BJ (cell line): Measurements from ENCODE around the gene ATXN1. TPM values are rescaled to one million over a fixed set of nuclear protein-coding genes. Genes with fewer than 3 reads are reported as not detected.

ENCODE experiments used
- CTCF ChIA-PET: fragments of 350-600 bp; formaldehyde crosslinking; extraction: SDS; loops from one replicate; lab custom pipeline; 2021; ENCODE audit warnings: antibody characterized with exemption, inconsistent platforms; lab: Yijun Ruan, JAX
- POLR2A ChIA-PET: fragments of 300-600 bp; sonication (Branson Sonifier 250); formaldehyde crosslinking; extraction: SDS; loops from one replicate; lab custom pipeline; 2021; ENCODE audit warnings: antibody characterized with exemption; lab: Charles Lee
- DNase-seq: peaks from one replicate; pipeline ENCODE4 v3.0.0-alpha.2; 2011; ENCODE audit warnings: low read depth
- H3K27me3 ChIP-seq: 2 replicates; pipeline ENCODE4 v1.6.0; 2011; ENCODE audit warnings: low read length; ENCODE audit not compliant: control insufficient read depth, insufficient read depth
- H3K36me3 ChIP-seq: 2 replicates; pipeline ENCODE4 v1.5.1; 2011; ENCODE audit warnings: low read length; ENCODE audit not compliant: control insufficient read depth, insufficient read depth
- H3K4me3 ChIP-seq: 2 replicates; pipeline ENCODE4 v1.5.1; 2011; ENCODE audit warnings: low read depth, mild to moderate bottlenecking, control low read depth, low read length
- polyA plus RNA-seq: library from polyadenylated mRNA; depleted of rRNA; stranded (reverse); fragments of >200 nt; gene quantifications from 2 replicates; pipeline ENCODE4 v1.2.3, GENCODE V29; 2011
- TF ChIP-seq, protein P1 (sequence below): IDR thresholded peaks from 2 replicates; pipeline ENCODE4 v1.5.1; 2011; ENCODE audit warnings: low read depth, mild to moderate bottlenecking, control low read depth, inconsistent platforms, low read length, moderate library complexity; ENCODE audit not compliant: insufficient read depth

ATXN1 gene
- polyA plus RNA-seq, 1 experiment = 60.2 TPM

DNA sequence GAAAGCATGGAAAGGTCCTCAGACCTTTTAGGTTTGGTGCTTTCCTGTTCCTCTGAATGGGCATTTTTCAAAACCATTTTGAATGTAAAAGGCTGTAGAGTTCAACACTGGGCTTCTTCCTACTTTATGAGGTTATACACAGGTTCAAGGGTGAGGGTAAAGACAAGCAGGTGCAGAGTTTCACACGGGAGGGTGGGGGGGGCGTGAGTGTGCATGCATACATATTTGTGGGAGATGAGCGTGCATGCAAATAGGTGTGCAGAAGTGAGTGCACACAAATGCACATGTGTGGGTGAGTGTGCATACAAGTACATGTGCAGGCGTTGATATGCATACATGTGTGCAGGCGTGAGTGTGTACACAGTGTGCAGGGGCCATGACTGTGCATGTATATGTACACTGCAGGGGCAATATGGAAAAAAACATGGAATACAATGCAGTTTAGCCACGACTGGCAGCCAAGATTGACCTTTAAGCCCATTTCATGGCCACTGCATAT, 339.7 kb downstream of the ATXN1 start:
- Histone ChIP-seq H3K27me3 (no peaks in the 10 kb centered on the region), H3K36me3 (no peaks in the 10 kb centered on the region), H3K4me3 (no peak overlapping the region)
- TF ChIP-seq, protein P1, sequence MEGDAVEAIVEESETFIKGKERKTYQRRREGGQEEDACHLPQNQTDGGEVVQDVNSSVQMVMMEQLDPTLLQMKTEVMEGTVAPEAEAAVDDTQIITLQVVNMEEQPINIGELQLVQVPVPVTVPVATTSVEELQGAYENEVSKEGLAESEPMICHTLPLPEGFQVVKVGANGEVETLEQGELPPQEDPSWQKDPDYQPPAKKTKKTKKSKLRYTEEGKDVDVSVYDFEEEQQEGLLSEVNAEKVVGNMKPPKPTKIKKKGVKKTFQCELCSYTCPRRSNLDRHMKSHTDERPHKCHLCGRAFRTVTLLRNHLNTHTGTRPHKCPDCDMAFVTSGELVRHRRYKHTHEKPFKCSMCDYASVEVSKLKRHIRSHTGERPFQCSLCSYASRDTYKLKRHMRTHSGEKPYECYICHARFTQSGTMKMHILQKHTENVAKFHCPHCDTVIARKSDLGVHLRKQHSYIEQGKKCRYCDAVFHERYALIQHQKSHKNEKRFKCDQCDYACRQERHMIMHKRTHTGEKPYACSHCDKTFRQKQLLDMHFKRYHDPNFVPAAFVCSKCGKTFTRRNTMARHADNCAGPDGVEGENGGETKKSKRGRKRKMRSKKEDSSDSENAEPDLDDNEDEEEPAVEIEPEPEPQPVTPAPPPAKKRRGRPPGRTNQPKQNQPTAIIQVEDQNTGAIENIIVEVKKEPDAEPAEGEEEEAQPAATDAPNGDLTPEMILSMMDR = no peak
- ChIA-PET CTCF (interaction anchor here (0.7 to 4.0 kb wide), 7 partner anchors 11 to 350 kb away, joined by 3 to 19 read pairs (median 4); no protein-coding TSS in a partner anchor), POLR2A (no interaction called here)
- DNase-seq = no peak

DNA sequence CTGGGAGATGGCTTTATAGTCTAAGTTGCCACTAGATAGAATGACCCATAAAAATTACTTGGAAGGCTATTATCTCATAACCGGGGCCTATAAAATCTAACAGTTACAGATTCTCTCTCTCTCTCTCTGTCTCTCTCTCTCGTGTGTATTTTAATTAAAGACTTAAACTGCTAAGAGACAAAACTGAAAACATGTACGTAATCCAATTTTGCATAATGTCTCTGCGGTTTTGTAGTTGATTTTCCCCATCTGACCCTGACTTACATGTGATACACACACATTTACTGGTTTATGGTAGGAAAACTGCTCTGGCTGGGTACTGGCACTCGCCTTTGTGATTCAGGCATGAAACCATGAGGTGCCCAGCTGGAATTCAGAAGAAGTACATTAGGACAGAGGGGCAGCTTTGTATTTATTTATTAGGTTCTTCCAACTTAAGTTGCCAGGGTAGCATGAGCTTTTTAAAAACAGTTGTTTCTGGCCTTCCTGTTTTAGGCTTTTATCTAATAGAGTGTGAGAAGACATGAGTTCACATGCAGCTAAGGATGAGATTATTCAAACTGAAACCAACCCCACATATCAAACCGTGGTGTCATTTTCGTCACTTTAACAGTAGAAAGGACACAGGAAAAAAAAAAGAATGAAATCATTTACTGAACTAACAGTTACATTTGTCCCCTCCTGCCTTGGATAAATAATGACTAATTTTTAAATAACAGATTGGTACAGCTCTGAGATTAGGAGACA, 340.4 kb downstream of the ATXN1 start:
- CTCF ChIA-PET = interaction anchor here (0.7 to 4.0 kb wide), 8 partner anchors 11 to 350 kb away, joined by 3 to 19 read pairs (median 4); no protein-coding TSS in a partner anchor
- no peak overlapping the region for H3K4me3 ChIP-seq
- POLR2A ChIA-PET = interaction anchor here (0.6 kb wide), 1 partner anchor 345 kb away, joined by 4 read pairs; no protein-coding TSS in a partner anchor

DNA sequence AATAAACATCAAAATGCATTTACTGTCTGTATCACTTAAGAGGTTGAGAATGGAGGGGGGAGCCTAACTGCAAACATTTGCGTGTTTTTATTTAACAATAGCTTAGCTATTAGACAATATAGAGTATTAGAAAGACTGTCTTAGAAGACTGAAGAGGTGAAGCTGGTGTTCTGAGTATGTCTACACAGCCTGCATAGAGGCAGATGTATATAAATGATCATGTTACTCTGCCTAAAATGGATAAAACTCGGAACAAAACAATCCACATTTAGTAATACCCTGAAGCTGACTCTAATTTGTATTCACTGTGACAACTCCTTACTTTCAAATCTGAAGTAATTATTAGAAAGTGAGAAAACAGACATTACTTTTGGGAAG, 340.9 kb downstream of the ATXN1 start:
- DNase-seq = no peak
- no peaks in the 10 kb centered on the region for H3K27me3 ChIP-seq
- ChIA-PET POLR2A (interaction anchor here (0.6 kb wide), 1 partner anchor 346 kb away, joined by 4 read pairs; no protein-coding TSS in a partner anchor), CTCF (interaction anchor here (0.8 to 4.0 kb wide), 5 partner anchors 10 to 343 kb away, joined by 3 to 19 read pairs (median 4); no protein-coding TSS in a partner anchor)
- H3K4me3 ChIP-seq = no peak overlapping the region
- TF ChIP-seq, protein P1 = no peak
- peaks cover 2% of the 10 kb centered on the region for H3K36me3 ChIP-seq

More for the DNA sequence above, 340.4 kb downstream of the ATXN1 start:
- H3K27me3 ChIP-seq = no peaks in the 10 kb centered on the region
- no peaks in the 10 kb centered on the region for H3K36me3 ChIP-seq
- DNase-seq = peak; percentile 96
- TF ChIP-seq, protein P1 = no peak

DNA sequence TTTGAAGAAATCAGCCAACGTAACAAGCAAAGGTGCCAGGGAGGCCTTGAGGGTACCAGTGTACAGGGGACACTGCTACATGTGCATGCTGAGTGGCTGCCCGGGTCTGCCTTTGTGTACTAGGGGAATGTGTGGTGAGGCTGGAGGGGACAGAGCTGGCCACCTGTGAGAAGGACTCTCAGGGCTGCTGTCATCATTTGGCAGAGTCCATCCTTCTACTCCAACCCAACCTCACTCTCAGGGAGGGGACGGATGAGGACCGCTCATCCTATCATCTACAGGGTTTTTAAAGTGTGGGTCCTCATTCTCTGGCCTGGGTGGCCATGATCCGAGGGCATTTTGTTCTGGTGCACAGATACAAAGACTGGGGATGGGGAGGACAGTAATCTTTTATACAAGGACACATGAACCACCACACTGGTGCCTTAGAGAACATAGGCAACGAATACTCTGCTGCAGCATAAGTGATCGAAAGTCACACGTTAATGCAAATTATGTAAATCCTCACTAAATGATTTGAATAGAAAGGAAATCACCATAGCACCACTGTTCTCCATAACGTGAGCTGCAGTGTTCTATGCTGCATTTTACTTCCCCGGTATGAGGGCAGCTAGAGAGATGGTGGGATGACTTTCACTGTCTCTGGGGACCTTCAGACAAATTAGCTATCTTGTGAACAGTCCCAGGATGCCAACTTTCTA, 341.5 kb downstream of the ATXN1 start:
- TF ChIP-seq, protein P1 = no peak
- DNase-seq = no peak
- ChIA-PET POLR2A (no interaction called here), CTCF (interaction anchor here (0.8 to 4.0 kb wide), 6 partner anchors 9 to 344 kb away, joined by 3 to 19 read pairs (median 4); no protein-coding TSS in a partner anchor)
- peaks cover 2% of the 10 kb centered on the region for H3K36me3 ChIP-seq
- no peaks in the 10 kb centered on the region for H3K27me3 ChIP-seq
- no peak overlapping the region for H3K4me3 ChIP-seq
